GM21717 (cell line): ENCODE data around the gene LHPP.

Source experiments
- ATAC-seq: cut with Tn5 transposase; IDR thresholded peaks from one replicate; pipeline ENCODE4 v1.9.1; 2021; ENCODE audit warnings: mild to moderate bottlenecking, moderate library complexity; ENCODE audit not compliant: unreplicated experiment

LHPP gene

GRCh38 chr10:124447751-124448466 lies 13.7 kb upstream of the LHPP start:
- ATAC-seq, result no peak

- no peak for ATAC-seq
Measured at GRCh38 chr10:124448696-124449169, 12.9 kb upstream of the LHPP start.

GRCh38 chr10:124449170-124450011 lies 12.2 kb upstream of the LHPP start:
- no peak for ATAC-seq

- ATAC-seq, result no peak
Measured at GRCh38 chr10:124450012-124450782, 11.4 kb upstream of the LHPP start, which contains the start of gene NKX1-2. Gene NKX1-2, minus strand, starts transcription at chr10:124450035. Its CDS starts 92 bp downstream, at chr10:124449943.

GRCh38 chr10:124450783-124451057 lies 10.9 kb upstream of the LHPP start:
- no peak for ATAC-seq

- ATAC-seq, result no peak
Measured at GRCh38 chr10:124451276-124451675, 10.3 kb upstream of the LHPP start.

GRCh38 chr10:124453960-124454610 lies 7.5 kb upstream of the LHPP start:
- no peak for ATAC-seq

- no peak for ATAC-seq
Measured at GRCh38 chr10:124455441-124455840, 6.2 kb upstream of the LHPP start.

- ATAC-seq, result no peak
Measured at GRCh38 chr10:124458473-124458872, 3.1 kb upstream of the LHPP start.

GRCh38 chr10:124458889-124459288 lies 2.7 kb upstream of the LHPP start:
- ATAC-seq, result no peak

GRCh38 chr10:124459395-124459794 lies 2.2 kb upstream of the LHPP start:
- no peak for ATAC-seq

- ATAC-seq, result no peak
Measured at GRCh38 chr10:124460144-124460543, 1.5 kb upstream of the LHPP start.

GRCh38 chr10:124462348-124462695 lies 699 bp downstream of the LHPP start:
- no peak for ATAC-seq

- no peak for ATAC-seq
Measured at GRCh38 chr10:124464028-124464965, 2.7 kb downstream of the LHPP start.

- peak; percentile 54 for ATAC-seq
Measured at GRCh38 chr10:124465003-124465776, 3.6 kb downstream of the LHPP start.

GRCh38 chr10:124465777-124466488 lies 4.3 kb downstream of the LHPP start:
- ATAC-seq, result no peak

- no peak for ATAC-seq
Measured at GRCh38 chr10:124467165-124467564, 5.5 kb downstream of the LHPP start.

GRCh38 chr10:124468624-124469023 lies 7.0 kb downstream of the LHPP start:
- ATAC-seq, result no peak
